Upper lobe of left lung (tissue), 6 donors: Measurements from ENCODE around the gene BET1L. TPM values are rescaled to one million over a fixed set of nuclear protein-coding genes. Genes with fewer than 3 reads are reported as not detected.
A peak's percentile ranks its signal among the peaks of the same experiment; 100 is the strongest.

ENCODE experiments used
- ATAC-seq, 2 donors: fragments of 200-7000 bp; cut with Tn5 transposase; one replicate each; pipeline ENCODE4 v1.9.1; 2022; ENCODE audit warnings: mild to moderate bottlenecking in 2 of 2, moderate library complexity in 2 of 2; ENCODE audit not compliant: low FRiP score in 2 of 2
- DNase-seq, 2 donors: peaks; one replicate each; pipeline ENCODE4 v3.0.0-alpha.2; 2019 to 2020
- H3K27ac ChIP-seq, 4 donors: fragments of 200-600 bp; sonication (generic); one replicate each; pipeline ENCODE4 v1.5.1; 2016 to 2019
- H3K27me3 ChIP-seq, 4 donors: fragments of 200-600 bp; sonication (generic); one replicate each; pipeline ENCODE4 v1.5.1; 2017 to 2019
- H3K36me3 ChIP-seq, 4 donors: fragments of 200-600 bp; sonication (generic); one replicate each; pipeline ENCODE4 v1.5.1; 2016 to 2019
- H3K4me1 ChIP-seq, 4 donors: fragments of 200-600 bp; sonication (generic); one replicate each; pipeline ENCODE4 v1.5.1; 2018 to 2019
- H3K4me3 ChIP-seq, 4 donors: fragments of 200-600 bp; sonication (generic); one replicate each; pipeline ENCODE4 v1.5.1; 2017 to 2019; ENCODE audit warnings: mild to moderate bottlenecking in 2 of 4, moderate library complexity in 1 of 4
- H3K9me3 ChIP-seq, 4 donors: fragments of 200-600 bp; sonication (generic); one replicate each; pipeline ENCODE4 v1.5.1; 2018 to 2019
- EP300 ChIP-seq, 4 donors: sonication (generic); formaldehyde crosslinking; IDR thresholded peaks; one replicate each; pipeline ENCODE4 v1.5.1; 2017; ENCODE audit warnings: antibody characterized with exemption in 4 of 4, control low read depth in 2 of 4
- POLR2A ChIP-seq, 4 donors: fragments of 450-650 bp; IDR thresholded peaks; one replicate each; pipeline ENCODE4 v1.5.1; 2016 to 2017; ENCODE audit warnings: antibody characterized with exemption in 4 of 4, mild to moderate bottlenecking in 2 of 4
- POLR2AphosphoS5 ChIP-seq, 2 donors: sonication (generic); formaldehyde crosslinking; IDR thresholded peaks; one replicate each; pipeline ENCODE4 v1.5.1; 2017; ENCODE audit warnings: antibody characterized with exemption in 2 of 2
- WGBS, 2 donors: methylation state at CpG; one replicate each; pipeline ENCODE4 v1.1.5; 2017 to 2018; 5-methylcytosine and 5-hydroxymethylcytosine counted together
- total RNA-seq, 6 donors: library from RNA; depleted of rRNA in 4 of 6; stranded (reverse); fragments of >200 nt in 4 of 6; gene quantifications; one replicate each; pipeline versions ENCODE4 v1.1.0 to v1.2.1, GENCODE V29; 2016 to 2021
- TF ChIP-seq, protein P1 (sequence below), 6 experiments: fragments of 450-650 bp in 4 of 6; fragments of 200-600 bp in 2 of 6; sonication (generic) in 2 of 6; IDR thresholded peaks; one replicate each; pipeline ENCODE4 v1.5.1; 2016 to 2019; ENCODE audit warnings: antibody characterized with exemption in 6 of 6
- donor health status: DM: no; HTN: no; CAD: no; lungs with moderate emphysema.
- donor health status: DM: no; HTN: yes; CAD: no; lungs with severe emphysema.

Gene BET1L
- total RNA-seq, 6 donors from 2014 or later, result 24.3 to 70.1 (median 39.0) TPM

DNA sequence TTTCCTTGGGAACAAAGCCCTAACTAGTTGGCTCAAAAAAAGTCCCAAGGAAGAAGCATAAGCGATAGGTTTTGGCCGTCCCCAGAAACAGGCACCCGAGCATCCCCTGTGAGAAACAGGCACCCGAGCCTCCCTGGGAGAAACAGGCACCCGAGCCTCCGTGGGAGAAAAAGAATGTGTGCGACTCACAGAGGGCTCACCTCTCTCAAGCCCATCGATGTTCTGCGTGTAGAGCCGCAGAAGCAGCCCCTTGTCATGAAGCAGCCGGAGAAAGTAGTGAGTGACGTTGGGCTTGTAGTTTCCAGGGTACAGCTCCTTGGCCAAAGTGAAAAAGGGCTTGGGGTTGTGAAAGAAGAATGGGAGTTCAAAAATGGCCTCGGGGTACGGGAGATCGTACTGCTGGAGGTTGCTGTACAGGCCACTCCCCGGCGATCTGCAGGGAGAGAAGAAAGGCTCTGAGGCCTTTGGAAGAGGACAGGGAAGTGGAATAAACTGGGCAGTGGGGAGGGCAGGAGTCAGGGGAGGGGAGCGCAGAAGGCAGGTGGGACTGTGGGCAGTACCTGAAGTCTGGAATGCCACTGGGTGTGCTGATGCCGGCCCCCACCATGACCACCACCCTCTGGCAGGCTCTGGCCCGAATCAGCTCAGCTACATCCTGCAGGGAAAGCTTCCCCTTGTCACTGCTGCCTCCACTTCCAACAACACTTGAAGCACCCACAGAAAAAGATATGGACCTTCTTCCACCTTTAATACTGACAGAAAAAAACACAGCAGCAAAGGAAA lies 25.8 kb upstream of the BET1L start:
- WGBS, 2 donors, result 91 to 93% methylated on average over 20 of the region's 20 CpGs
- Histone ChIP-seq H3K27ac (no peak overlapping the region), H3K36me3 (peaks cover 0 to 3% (median 0%) of the 10 kb centered on the region in 4 donors), H3K4me1 (peaks cover 14 to 19% (median 17%) of the 10 kb centered on the region in 4 donors), H3K27me3 (no peaks in the 10 kb centered on the region), H3K4me3 (no peak overlapping the region), H3K9me3 (no peaks in the 10 kb centered on the region)
- TF ChIP-seq POLR2A (IDR thresholded peaks at IDR 0.05), result no peak
- no peak for TF ChIP-seq POLR2AphosphoS5 (IDR thresholded peaks at IDR 0.05)
- no peak for TF ChIP-seq EP300 (IDR thresholded peaks at IDR 0.05)
- TF ChIP-seq, protein P1, sequence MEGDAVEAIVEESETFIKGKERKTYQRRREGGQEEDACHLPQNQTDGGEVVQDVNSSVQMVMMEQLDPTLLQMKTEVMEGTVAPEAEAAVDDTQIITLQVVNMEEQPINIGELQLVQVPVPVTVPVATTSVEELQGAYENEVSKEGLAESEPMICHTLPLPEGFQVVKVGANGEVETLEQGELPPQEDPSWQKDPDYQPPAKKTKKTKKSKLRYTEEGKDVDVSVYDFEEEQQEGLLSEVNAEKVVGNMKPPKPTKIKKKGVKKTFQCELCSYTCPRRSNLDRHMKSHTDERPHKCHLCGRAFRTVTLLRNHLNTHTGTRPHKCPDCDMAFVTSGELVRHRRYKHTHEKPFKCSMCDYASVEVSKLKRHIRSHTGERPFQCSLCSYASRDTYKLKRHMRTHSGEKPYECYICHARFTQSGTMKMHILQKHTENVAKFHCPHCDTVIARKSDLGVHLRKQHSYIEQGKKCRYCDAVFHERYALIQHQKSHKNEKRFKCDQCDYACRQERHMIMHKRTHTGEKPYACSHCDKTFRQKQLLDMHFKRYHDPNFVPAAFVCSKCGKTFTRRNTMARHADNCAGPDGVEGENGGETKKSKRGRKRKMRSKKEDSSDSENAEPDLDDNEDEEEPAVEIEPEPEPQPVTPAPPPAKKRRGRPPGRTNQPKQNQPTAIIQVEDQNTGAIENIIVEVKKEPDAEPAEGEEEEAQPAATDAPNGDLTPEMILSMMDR (IDR thresholded peaks at IDR 0.05), result no peak
- ATAC-seq (no peak), DNase-seq (no peak)

GRCh38 chr11:230431-230830 lies 23.2 kb upstream of the BET1L start:
- Histone ChIP-seq H3K36me3 (peaks cover 0 to 3% (median 2%) of the 10 kb centered on the region in 4 donors), H3K27me3 (no peaks in the 10 kb centered on the region), H3K4me1 (peaks cover 6 to 8% (median 7%) of the 10 kb centered on the region in 4 donors), H3K9me3 (no peaks in the 10 kb centered on the region), H3K27ac (no peak overlapping the region), H3K4me3 (no peak overlapping the region)
- DNase-seq (no peak), ATAC-seq (no peak)
- WGBS, 2 donors, result 97 to 98% methylated on average over 10 of the region's 10 CpGs
- TF ChIP-seq, protein P1 (IDR thresholded peaks at IDR 0.05), result no peak
- no peak for TF ChIP-seq POLR2A (IDR thresholded peaks at IDR 0.05)
- TF ChIP-seq EP300 (IDR thresholded peaks at IDR 0.05), result no peak
- TF ChIP-seq POLR2AphosphoS5 (IDR thresholded peaks at IDR 0.05), result no peak

DNA sequence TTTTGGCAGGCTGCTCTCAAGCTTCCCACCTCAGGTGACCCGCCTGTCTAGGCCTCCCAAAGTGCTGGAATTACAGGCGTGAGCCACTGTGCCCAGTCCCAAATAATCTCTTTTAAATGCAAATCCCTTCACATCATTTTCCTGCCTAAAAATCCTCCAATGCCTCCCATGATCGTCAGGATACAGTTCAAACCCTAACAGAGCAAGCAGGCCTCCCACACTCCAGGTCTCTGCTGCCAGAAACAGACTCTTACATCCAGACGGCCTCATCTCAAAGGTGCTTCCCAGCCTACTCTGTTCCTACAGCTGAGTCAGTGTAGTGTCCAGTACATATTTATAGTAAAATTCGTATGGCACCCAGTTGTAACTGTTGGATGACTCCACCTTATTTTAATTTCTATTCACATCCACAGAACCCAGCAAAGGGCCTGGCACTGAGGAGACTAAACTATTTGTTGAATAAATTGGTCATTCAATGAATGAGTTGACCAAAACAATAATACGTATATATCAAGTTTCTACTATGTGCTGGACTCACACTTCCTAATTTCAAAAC lies 20.7 kb upstream of the BET1L start:
- WGBS, 2 donors, result 82 to 93% methylated on average over 6 of the region's 6 CpGs
- Histone ChIP-seq H3K27ac (no peak overlapping the region), H3K27me3 (no peaks in the 10 kb centered on the region), H3K36me3 (peaks cover 0 to 4% (median 2%) of the 10 kb centered on the region in 4 donors), H3K9me3 (no peaks in the 10 kb centered on the region), H3K4me3 (no peak overlapping the region), H3K4me1 (peaks cover 0 to 3% (median 0%) of the 10 kb centered on the region in 4 donors)
- no peak for DNase-seq
- ATAC-seq, result no peak
- no peak for TF ChIP-seq POLR2AphosphoS5 (IDR thresholded peaks at IDR 0.05)
- no peak for TF ChIP-seq EP300 (IDR thresholded peaks at IDR 0.05)
- TF ChIP-seq, protein P1 (IDR thresholded peaks at IDR 0.05), result no peak
- TF ChIP-seq POLR2A (IDR thresholded peaks at IDR 0.05), result no peak

GRCh38 chr11:225734-226453 lies 18.7 kb upstream of the BET1L start:
- H3K27me3 ChIP-seq, result no peaks in the 10 kb centered on the region
- no peaks in the 10 kb centered on the region for H3K9me3 ChIP-seq
- ATAC-seq (peak; percentile 26 to 86), DNase-seq (peak in 1 of 2 donors; percentile 79)
- WGBS, 2 donors, result 75 to 77% methylated on average over 10 of the region's 10 CpGs
- TF ChIP-seq EP300 (IDR thresholded peaks at IDR 0.05) (no peak), POLR2AphosphoS5 (IDR thresholded peaks at IDR 0.05) (no peak), POLR2A (IDR thresholded peaks at IDR 0.05) (peak in 1 of 4 donors; percentile 9)
- TF ChIP-seq, protein P1 (IDR thresholded peaks at IDR 0.05), result no peak
- no peak overlapping the region for H3K4me3 ChIP-seq
- peaks cover 0 to 3% (median 0%) of the 10 kb centered on the region in 4 donors for H3K4me1 ChIP-seq
- H3K36me3 ChIP-seq, result peaks cover 0 to 4% (median 0%) of the 10 kb centered on the region in 4 donors
- peak overlapping the region; percentile 32 to 58 (median 52) for H3K27ac ChIP-seq
